WTC11 (cell line): ENCODE results near the gene TEAD1. TPM values are rescaled to one million over a fixed set of nuclear protein-coding genes. Genes with fewer than 3 reads are reported as not detected.

ENCODE experiments used
- ATAC-seq: fragments of 200-7000 bp; cut with Tn5 transposase; 2 replicates; pipeline ENCODE4 v1.10.0; 2021; ENCODE audit warnings: mild to moderate bottlenecking, moderate library complexity
- CTCF ChIA-PET: fragments of 300-600 bp; sonication (Branson Sonifier 250); formaldehyde crosslinking; loops from one replicate; lab custom pipeline; 2021; ENCODE audit warnings: antibody characterized with exemption; lab: Charles Lee
- POLR2A ChIA-PET: fragments of 350-600 bp; sonication (Branson Sonifier 250); formaldehyde crosslinking; loops from one replicate; lab custom pipeline; 2021; ENCODE audit warnings: antibody characterized with exemption; lab: Charles Lee
- DNase-seq: peaks from one replicate; pipeline ENCODE4 v3.0.0; 2021; ENCODE audit warnings: low spot score
- H3K27ac Mint-ChIP-seq: 2 replicates; pipeline ENCODE4 v1.8.0; 2021; ENCODE audit warnings: mixed read lengths
- H3K27me3 Mint-ChIP-seq: 2 replicates; pipeline ENCODE4 v1.8.0; 2021; ENCODE audit warnings: low read depth, mild to moderate bottlenecking, moderate library complexity, mixed read lengths
- H3K36me3 Mint-ChIP-seq: 2 replicates; pipeline ENCODE4 v1.8.0; 2021; ENCODE audit warnings: mixed read lengths
- H3K4me1 Mint-ChIP-seq: 2 replicates; pipeline ENCODE4 v1.8.0; 2022; ENCODE audit warnings: mixed read lengths
- H3K4me3 Mint-ChIP-seq: 2 replicates; pipeline ENCODE4 v1.8.0; 2021; ENCODE audit warnings: mild to moderate bottlenecking, moderate library complexity, mixed read lengths
- H3K9me3 Mint-ChIP-seq: 2 replicates; pipeline ENCODE4 v1.8.0; 2021; ENCODE audit warnings: mixed read lengths
- ESRRA ChIP-seq: sonication (generic); formaldehyde crosslinking; IDR thresholded peaks from 2 replicates; pipeline ENCODE4 v1.8.1; 2022; ENCODE audit warnings: mild to moderate bottlenecking, missing genetic modification reagents, borderline replicate concordance
- MXD4 ChIP-seq: fragments of 250-450 bp; sonication (Bioruptor Pico); IDR thresholded peaks from 2 replicates; pipeline ENCODE4 v1.8.0; 2021; ENCODE audit warnings: mild to moderate bottlenecking, moderate library complexity, borderline replicate concordance
- OVOL2 ChIP-seq: fragments of 250-450 bp; sonication (Bioruptor Pico); IDR thresholded peaks from 2 replicates; pipeline ENCODE4 v1.9.0; 2021; ENCODE audit warnings: mild to moderate bottlenecking, borderline replicate concordance
- PRRX2 ChIP-seq: fragments of 250-450 bp; sonication (Bioruptor Pico); IDR thresholded peaks from 2 replicates; pipeline ENCODE4 v1.8.0; 2021; ENCODE audit warnings: mild to moderate bottlenecking
- SOX15 ChIP-seq: fragments of 250-450 bp; sonication (Bioruptor Pico); IDR thresholded peaks from 2 replicates; pipeline ENCODE4 v1.9.0; 2021; ENCODE audit warnings: mild to moderate bottlenecking
- TEAD1 ChIP-seq: sonication (generic); formaldehyde crosslinking; IDR thresholded peaks from 2 replicates; pipeline ENCODE4 v1.8.0; 2022; ENCODE audit warnings: mild to moderate bottlenecking, missing genetic modification reagents
- ZNF138 ChIP-seq: sonication (generic); formaldehyde crosslinking; conservative IDR thresholded peaks from 2 replicates; pipeline ENCODE4 v1.8.1; 2022; ENCODE audit warnings: mild to moderate bottlenecking, moderate library complexity, missing genetic modification reagents
- ZNF232 ChIP-seq: sonication (generic); formaldehyde crosslinking; IDR thresholded peaks from 2 replicates; pipeline ENCODE4 v1.8.0; 2022; ENCODE audit warnings: mild to moderate bottlenecking, missing genetic modification reagents
- ZNF263 ChIP-seq: sonication (generic); formaldehyde crosslinking; IDR thresholded peaks from 2 replicates; pipeline ENCODE4 v1.8.1; 2022; ENCODE audit warnings: low read depth, mild to moderate bottlenecking, moderate library complexity, missing genetic modification reagents
- total RNA-seq: library from RNA; stranded (reverse); gene quantifications from 3 replicates; pipeline ENCODE4 v1.2.3, GENCODE V29; 2021
- TF ChIP-seq, protein P1 (sequence below): fragments of 250-450 bp; sonication (Bioruptor Pico); IDR thresholded peaks from 2 replicates; pipeline ENCODE4 v2.1.2; 2022; ENCODE audit warnings: mild to moderate bottlenecking, moderate library complexity
- TF ChIP-seq, protein P2 (sequence below): sonication (generic); formaldehyde crosslinking; IDR thresholded peaks from 2 replicates; pipeline ENCODE4 v1.8.1; 2022; ENCODE audit warnings: mild to moderate bottlenecking, missing genetic modification reagents, moderate library complexity, borderline replicate concordance
- TF ChIP-seq, protein P3 (sequence below): fragments of 250-450 bp; sonication (Bioruptor Pico); conservative IDR thresholded peaks from 2 replicates; pipeline ENCODE4 v1.9.0; 2021; ENCODE audit warnings: mild to moderate bottlenecking
- TF ChIP-seq, protein P4 (sequence below): fragments of 200-600 bp; IDR thresholded peaks from 2 replicates; pipeline ENCODE4 v1.8.0; 2022; ENCODE audit warnings: antibody characterized with exemption
- TF ChIP-seq, protein P5 (sequence below): fragments of 250-450 bp; sonication (Bioruptor Pico); IDR thresholded peaks from 2 replicates; pipeline ENCODE4 v1.9.0; 2021; ENCODE audit warnings: mild to moderate bottlenecking, borderline replicate concordance
- TF ChIP-seq, protein P6 (sequence below): sonication (generic); formaldehyde crosslinking; IDR thresholded peaks from 2 replicates; pipeline ENCODE4 v1.8.1; 2023; ENCODE audit warnings: mild to moderate bottlenecking, missing genetic modification reagents

TEAD1 gene
- total RNA-seq, 1 experiment from 2014 or later, result 79.9 TPM

DNA sequence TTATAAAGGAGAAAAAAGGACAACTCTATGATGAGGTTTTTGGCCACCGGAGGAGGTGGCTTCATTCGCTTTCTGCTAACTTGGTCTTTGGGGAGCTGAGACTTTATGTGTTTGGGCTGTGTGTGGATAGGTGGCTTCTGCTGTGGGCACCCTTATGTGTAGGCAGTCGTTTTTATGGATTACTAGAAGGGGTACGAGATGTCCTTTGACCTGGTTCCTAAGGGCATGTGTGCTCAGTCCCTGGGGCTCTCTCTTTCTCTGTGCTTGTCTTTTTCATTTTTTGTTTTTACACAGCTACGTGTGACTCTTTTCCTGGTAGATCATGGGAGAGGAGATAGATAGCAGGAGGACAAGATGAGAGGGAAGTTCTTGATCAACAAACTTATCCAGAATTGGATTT is 93.4 kb downstream of the TEAD1 start (continued):
- no peak for TF ChIP-seq PRRX2 (CRISPR knock-in tag)

DNA sequence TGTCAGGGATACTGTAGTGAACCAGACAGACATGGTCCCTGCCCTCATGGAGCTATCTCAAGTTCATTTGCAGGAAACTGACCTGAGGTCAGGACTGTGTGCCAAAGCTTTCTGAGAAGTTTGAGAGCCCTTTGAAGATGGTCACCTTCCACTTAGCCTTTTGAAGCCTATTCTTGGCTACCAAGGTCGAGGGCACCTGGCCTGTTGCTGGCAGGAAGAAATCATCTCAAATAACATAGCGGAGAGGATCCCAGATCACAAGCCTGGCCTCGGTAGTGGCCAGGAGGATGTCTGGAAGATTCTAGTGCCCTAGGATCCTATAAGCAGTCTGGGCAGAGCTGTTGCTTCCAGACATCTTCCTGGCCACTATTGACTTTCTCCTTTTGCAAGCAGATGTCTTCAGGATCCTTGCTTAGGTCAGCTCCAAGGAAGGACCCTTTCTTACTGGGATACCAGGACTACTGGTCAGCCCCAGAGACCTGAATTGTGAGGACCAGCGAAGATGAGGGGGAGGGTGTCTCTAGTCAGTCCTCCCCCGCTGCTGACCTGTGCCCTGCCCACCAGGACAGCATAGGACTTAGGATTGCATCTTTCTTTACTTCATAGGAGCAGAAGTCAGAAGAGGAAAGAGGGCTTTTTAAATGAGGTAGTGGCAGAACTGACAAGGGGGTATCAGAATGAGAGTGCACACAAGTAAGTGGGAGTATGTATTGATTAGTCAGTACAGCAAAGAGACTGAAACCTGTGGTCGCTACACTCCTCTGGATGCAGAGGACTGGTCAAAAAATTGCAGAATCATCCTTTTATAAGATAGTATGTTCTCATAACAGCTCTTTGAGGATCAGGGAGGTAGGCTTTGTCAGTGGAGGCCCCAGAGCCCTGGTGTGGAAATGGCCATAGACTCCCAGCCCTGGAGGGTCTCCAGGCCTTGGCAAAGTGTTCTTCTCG is 94.8 kb downstream of the TEAD1 start:
- TF ChIP-seq ZNF232 (CRISPR knock-in tag), result no peak
- TF ChIP-seq TEAD1 (CRISPR knock-in tag), result no peak
- TF ChIP-seq ESRRA (CRISPR knock-in tag), result no peak
- no peak for TF ChIP-seq ZNF263
- TF ChIP-seq, protein P1, sequence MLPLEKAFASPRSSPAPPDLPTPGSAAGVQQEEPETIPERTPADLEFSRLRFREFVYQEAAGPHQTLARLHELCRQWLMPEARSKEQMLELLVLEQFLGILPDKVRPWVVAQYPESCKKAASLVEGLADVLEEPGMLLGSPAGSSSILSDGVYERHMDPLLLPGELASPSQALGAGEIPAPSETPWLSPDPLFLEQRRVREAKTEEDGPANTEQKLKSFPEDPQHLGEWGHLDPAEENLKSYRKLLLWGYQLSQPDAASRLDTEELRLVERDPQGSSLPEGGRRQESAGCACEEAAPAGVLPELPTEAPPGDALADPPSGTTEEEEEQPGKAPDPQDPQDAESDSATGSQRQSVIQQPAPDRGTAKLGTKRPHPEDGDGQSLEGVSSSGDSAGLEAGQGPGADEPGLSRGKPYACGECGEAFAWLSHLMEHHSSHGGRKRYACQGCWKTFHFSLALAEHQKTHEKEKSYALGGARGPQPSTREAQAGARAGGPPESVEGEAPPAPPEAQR, result no peak
- ATAC-seq, result no peak
- ChIA-PET CTCF (interaction anchor here (0.8 to 1.1 kb wide), 3 partner anchors 9 to 438 kb away, joined by 3 read pairs; no protein-coding TSS in a partner anchor), POLR2A (interaction anchor here (0.5 kb wide), 1 partner anchor 67 kb away, joined by 3 read pairs; no protein-coding TSS in a partner anchor)
- Mint-ChIP-seq H3K4me3 (no peak overlapping the region), H3K27me3 (no peaks in the 10 kb centered on the region), H3K4me1 (peaks cover 18% of the 10 kb centered on the region), H3K27ac (peak overlapping the region; percentile 44), H3K9me3 (no peaks in the 10 kb centered on the region), H3K36me3 (peaks cover 26% of the 10 kb centered on the region)
- DNase-seq, result no peak

DNA sequence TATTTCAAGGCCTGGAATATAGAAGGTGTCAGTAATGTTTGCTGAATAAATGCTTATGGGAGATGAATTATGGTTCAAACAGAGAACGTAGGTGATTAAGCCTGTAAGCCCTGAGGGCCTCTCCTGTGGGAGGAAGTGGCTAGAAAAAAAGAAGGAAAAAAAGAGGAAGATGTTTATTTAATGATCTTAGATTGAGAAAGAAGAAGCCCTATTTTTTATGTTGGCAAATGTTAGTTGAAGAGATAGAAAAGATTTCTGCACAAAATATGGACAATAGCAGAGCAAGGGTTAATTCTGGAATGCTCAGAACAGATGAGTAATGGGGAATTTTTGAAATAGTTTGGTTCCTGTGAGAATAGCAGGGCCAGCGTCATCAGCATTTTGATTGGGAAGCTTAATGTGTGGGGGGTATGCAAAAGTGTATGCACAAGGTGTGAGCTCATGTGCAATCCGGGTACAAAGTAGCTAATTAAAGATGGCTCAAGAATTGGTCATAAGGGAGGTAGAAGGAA is 95.7 kb downstream of the TEAD1 start:
- DNase-seq (no peak), ATAC-seq (no peak)
- TF ChIP-seq, protein P1, result no peak
- TF ChIP-seq ZNF138 (CRISPR knock-in tag) (no peak), SOX15 (no peak), OVOL2 (no peak), TEAD1 (CRISPR knock-in tag) (no peak), MXD4 (CRISPR knock-in tag) (no peak)
- TF ChIP-seq, protein P2, sequence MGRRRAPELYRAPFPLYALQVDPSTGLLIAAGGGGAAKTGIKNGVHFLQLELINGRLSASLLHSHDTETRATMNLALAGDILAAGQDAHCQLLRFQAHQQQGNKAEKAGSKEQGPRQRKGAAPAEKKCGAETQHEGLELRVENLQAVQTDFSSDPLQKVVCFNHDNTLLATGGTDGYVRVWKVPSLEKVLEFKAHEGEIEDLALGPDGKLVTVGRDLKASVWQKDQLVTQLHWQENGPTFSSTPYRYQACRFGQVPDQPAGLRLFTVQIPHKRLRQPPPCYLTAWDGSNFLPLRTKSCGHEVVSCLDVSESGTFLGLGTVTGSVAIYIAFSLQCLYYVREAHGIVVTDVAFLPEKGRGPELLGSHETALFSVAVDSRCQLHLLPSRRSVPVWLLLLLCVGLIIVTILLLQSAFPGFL, result no peak
- TF ChIP-seq, protein P3, sequence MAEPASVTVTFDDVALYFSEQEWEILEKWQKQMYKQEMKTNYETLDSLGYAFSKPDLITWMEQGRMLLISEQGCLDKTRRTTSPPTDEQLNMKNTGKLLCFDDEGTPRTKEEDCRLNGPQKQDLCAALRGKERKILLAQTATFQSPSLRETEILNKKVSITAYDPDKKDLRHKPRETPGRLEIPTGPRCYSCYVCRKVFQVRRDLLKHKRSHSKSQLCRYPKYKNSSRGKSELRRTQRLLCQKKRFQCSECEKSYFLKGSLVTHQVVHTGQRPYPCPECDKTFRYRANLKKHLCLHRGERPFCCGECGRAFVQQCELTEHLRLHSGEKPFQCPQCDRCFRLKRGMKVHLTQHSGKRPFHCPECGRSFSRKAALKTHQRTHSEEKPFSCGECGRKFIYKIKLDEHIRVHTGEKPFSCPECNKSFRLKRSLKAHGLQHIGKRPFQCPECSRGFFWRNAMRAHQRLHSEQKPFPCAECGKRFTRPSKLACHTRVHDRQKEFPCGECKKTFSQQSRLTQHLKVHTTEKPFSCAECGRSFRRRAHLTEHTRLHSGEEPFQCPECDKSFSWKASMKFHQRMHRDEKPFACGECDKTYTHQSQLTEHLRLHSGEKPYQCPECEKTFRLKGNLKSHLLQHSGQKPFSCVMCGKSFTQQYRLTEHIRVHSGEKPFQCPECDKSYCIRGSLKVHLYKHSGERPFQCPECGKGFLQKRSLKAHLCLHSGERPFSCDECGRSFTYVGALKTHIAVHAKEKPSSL (CRISPR knock-in tag), result no peak
- TF ChIP-seq, protein P4, sequence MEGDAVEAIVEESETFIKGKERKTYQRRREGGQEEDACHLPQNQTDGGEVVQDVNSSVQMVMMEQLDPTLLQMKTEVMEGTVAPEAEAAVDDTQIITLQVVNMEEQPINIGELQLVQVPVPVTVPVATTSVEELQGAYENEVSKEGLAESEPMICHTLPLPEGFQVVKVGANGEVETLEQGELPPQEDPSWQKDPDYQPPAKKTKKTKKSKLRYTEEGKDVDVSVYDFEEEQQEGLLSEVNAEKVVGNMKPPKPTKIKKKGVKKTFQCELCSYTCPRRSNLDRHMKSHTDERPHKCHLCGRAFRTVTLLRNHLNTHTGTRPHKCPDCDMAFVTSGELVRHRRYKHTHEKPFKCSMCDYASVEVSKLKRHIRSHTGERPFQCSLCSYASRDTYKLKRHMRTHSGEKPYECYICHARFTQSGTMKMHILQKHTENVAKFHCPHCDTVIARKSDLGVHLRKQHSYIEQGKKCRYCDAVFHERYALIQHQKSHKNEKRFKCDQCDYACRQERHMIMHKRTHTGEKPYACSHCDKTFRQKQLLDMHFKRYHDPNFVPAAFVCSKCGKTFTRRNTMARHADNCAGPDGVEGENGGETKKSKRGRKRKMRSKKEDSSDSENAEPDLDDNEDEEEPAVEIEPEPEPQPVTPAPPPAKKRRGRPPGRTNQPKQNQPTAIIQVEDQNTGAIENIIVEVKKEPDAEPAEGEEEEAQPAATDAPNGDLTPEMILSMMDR, result no peak
- TF ChIP-seq, protein P5, sequence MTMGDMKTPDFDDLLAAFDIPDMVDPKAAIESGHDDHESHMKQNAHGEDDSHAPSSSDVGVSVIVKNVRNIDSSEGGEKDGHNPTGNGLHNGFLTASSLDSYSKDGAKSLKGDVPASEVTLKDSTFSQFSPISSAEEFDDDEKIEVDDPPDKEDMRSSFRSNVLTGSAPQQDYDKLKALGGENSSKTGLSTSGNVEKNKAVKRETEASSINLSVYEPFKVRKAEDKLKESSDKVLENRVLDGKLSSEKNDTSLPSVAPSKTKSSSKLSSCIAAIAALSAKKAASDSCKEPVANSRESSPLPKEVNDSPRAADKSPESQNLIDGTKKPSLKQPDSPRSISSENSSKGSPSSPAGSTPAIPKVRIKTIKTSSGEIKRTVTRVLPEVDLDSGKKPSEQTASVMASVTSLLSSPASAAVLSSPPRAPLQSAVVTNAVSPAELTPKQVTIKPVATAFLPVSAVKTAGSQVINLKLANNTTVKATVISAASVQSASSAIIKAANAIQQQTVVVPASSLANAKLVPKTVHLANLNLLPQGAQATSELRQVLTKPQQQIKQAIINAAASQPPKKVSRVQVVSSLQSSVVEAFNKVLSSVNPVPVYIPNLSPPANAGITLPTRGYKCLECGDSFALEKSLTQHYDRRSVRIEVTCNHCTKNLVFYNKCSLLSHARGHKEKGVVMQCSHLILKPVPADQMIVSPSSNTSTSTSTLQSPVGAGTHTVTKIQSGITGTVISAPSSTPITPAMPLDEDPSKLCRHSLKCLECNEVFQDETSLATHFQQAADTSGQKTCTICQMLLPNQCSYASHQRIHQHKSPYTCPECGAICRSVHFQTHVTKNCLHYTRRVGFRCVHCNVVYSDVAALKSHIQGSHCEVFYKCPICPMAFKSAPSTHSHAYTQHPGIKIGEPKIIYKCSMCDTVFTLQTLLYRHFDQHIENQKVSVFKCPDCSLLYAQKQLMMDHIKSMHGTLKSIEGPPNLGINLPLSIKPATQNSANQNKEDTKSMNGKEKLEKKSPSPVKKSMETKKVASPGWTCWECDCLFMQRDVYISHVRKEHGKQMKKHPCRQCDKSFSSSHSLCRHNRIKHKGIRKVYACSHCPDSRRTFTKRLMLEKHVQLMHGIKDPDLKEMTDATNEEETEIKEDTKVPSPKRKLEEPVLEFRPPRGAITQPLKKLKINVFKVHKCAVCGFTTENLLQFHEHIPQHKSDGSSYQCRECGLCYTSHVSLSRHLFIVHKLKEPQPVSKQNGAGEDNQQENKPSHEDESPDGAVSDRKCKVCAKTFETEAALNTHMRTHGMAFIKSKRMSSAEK (CRISPR knock-in tag), result no peak
- TF ChIP-seq, protein P6, sequence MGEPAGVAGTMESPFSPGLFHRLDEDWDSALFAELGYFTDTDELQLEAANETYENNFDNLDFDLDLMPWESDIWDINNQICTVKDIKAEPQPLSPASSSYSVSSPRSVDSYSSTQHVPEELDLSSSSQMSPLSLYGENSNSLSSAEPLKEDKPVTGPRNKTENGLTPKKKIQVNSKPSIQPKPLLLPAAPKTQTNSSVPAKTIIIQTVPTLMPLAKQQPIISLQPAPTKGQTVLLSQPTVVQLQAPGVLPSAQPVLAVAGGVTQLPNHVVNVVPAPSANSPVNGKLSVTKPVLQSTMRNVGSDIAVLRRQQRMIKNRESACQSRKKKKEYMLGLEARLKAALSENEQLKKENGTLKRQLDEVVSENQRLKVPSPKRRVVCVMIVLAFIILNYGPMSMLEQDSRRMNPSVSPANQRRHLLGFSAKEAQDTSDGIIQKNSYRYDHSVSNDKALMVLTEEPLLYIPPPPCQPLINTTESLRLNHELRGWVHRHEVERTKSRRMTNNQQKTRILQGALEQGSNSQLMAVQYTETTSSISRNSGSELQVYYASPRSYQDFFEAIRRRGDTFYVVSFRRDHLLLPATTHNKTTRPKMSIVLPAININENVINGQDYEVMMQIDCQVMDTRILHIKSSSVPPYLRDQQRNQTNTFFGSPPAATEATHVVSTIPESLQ (CRISPR knock-in tag), result no peak

More for the DNA sequence above, 95.7 kb downstream of the TEAD1 start:
- Mint-ChIP-seq H3K27me3 (no peaks in the 10 kb centered on the region), H3K4me1 (peaks cover 18% of the 10 kb centered on the region), H3K36me3 (peaks cover 17% of the 10 kb centered on the region), H3K4me3 (no peak overlapping the region), H3K27ac (no peak overlapping the region), H3K9me3 (no peaks in the 10 kb centered on the region)
- CTCF ChIA-PET, result interaction anchor here (0.8 to 1.1 kb wide), 2 partner anchors 9 to 119 kb away, joined by 3 read pairs; no protein-coding TSS in a partner anchor
- POLR2A ChIA-PET, result no interaction called here
